GM18907 (cell line): ENCODE data around the gene WDR86.

Experiments used
- ATAC-seq: cut with Tn5 transposase; IDR thresholded peaks from one replicate; pipeline ENCODE4 v1.9.1; 2021; ENCODE audit warnings: mild to moderate bottlenecking, moderate library complexity; ENCODE audit not compliant: unreplicated experiment

The WDR86 gene

DNA sequence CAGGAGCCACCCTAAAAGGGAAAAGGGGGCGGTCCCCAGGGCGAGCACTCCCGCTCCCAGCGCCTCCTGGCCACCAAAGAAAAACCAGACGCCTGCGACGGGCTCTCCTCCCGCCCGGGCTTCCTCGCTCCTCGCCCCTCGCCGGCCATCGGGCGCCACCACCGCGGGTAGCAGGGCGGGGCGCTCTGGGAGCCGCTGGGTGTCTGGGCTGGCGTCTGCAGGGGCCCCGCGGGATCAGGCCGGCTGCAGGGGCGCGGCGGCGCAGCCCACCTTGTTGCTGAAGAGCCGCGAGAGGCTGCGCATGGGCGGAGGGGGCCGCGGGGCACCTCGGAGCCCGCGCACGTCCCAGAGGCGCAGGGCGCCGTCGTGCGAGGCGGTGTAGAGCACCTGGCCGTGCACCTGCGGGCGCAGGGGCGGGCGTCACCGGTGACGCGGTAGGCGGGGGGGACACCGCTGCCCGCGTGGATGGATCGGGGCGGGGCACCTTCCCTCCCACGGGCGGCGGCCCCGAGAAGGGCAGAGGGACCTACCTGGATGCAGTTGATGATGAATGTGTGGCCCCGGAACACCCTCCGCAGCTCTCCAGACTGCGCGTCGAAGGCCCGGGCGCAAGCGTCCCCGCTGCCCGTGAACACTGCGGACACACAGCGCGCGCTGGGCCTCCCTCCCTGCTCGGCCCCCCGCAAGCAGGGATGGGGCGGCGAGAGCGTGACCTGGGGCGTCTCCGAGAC is 28.3 kb downstream of the WDR86 start:
- ATAC-seq: no peak

DNA sequence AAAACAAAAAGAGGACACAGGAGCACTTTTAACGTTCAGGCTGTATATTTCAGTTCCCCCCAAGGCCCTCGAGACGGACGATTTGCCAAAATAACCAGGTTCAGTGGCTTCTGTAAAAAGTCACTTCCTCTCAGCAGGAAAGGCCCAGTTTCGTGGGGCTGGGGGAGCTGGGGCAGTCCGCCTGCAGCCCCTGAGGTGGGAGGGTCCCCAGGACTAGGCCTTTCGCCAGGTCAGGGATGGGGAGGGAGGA is 28.8 kb downstream of the WDR86 start:
- no peak for ATAC-seq

DNA sequence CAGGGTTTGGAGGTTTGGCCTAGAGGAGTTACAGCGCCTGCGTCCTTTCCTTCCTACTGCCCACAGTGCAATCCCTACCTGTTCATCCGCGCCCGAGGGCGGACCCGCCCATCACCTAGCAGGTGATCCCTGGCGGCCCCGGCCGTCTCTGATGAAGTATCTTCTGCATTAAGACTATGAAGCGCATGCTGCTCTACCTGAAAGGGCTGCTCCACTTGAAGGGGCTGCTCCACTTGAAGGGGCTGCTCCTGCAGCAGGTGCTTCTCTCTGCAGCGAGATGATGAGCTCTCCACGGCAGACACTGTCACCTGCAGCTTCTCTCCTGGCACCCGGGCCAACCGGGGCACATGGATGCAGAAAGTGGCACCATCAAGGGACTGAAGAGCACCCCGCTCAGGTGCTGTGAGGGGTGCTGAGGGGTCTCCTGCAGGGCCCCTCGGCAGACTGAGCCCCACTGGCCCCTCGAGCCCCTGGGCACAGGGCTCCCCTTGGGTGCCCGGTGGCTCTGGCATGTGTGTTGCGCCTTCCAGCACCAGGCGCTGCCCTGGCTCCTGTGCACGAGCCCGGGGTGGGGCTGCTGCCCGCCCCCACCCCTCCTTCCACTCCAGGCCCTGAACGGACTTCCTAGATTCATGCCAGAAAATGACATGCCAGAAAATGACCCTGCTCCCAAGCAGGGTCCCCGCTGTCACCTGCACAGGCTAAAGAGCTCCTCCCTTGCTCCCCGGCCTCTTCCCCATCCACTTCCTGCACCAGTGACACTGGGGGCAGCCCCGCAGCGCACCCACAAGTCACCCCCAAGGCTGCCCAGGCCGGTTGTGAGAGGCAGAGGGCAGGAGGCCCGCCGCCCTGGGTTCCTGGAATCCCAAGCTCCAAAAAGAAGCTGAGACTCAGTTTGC is 29.4 kb downstream of the WDR86 start:
- no peak for ATAC-seq

DNA sequence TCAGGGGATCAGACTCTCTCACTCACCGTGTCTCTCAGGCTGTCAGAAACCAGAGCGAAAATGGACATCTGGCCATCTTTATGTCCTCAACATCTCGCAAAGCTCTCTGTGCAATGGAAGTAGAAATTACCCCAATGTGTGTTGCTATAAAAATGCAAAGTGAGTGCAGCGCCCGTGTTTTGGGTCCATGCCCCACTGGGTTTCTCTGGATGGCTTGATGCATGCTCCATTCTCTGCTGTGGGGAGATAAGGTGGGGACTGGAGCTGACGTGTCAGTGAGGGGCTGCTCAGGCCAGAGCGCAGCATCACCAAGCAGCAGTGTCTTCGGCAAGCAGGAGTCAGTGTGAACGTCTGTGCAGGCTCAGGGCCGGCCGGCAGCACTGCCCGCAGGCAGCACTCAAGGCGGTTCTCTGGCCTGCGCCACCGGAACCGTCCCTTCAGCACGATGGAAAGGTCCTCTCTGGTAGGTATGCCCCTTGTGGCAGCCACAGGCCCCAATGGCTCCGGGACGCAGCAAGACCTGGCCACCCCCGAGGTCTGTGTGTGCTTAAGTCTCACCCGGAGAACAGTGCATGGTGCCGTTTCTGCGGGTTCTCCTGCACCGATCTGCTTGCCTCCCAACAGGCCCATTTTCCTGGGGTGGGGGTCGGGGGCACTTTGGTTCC is 30.2 kb downstream of the WDR86 start:
- ATAC-seq: no peak

DNA sequence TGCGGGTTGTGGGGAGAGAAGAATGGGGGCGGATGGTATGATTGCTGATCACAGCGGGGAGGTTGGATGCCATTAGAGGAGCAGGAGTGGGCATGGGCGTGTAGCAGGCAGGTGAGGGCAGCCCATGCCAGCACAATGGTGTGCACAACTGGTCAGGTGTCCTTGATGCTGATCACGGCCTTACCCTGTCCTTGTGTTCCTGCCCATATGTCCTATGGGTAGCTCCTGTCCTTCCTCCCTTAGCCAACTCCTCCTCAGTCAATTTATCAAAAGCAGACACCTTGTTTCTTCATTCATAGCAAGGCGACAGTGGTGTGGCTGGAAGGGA is 30.7 kb downstream of the WDR86 start:
- no peak for ATAC-seq

DNA sequence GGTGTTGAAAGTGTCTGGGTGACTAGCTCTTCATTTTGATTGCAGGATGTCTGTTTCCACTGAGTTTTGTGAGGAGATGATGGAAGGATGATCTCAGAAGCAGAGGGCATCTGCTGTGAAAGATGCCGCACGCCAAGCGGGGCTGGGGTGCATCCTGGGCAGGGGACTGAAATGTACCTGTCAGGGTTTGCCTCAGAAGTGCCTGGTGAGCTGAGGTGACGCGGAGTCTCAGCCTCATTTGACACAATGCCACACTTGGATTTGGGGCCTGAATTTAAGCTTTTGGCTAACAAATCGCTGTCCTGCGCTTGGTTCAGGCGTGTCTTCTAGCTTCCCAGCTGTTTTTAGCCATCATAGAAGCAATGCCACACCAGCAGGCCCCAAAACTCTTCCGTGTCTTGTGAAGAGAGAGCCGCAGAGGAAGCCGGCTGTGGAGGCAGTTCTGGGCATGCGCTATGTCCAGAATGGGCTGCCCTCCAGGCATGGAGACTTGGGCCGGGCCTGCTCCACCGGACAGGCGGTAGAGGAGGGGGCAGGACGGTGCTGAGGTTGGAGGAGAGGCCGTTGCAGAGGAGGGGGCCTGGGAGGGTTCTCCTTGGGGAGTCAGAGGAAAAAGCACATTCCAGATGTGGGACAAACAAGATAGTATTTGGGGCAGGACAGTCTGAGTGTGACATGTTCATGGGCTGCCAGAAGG is 31.2 kb downstream of the WDR86 start:
- ATAC-seq: no peak

DNA sequence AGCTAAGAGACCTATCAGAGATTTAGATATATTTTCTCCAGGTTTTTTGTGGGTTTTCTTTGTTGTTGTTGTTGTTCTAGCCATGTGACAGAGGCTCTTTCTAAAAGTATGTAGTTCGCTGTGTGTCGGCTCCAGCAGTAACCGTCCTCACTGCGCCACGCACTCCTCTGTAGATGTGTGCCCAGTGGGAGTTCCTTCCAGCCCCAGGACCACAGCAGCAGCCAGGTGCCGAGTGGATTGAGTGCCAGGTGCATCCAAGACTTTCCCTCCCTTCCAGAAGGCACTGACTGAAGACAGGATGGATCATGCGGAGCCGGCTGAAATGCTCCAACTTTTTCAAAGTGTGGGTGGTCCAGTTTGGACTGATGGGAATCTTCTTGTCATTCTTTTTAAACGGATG is 31.8 kb downstream of the WDR86 start:
- no peak for ATAC-seq

DNA sequence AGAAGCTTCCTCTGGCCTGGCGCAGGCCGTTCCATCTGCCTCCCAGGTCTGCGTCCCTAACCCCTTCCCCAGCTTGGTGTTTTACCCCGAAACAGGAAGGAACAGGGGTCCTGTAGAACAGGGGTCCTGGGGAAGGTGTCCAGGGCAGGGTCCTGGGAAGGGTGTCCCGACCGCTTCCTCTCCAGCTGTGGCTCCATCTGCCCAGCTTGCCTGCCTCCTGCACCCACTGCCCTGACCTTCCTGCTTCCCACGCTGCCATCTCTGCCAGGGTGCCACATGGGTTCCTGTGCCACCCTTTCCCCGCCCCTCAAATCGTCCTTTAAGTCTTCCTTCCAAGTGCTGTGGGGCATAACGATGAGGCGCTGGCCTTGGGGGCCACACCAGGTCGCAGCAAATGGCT is 32.4 kb downstream of the WDR86 start:
- no peak for ATAC-seq

DNA sequence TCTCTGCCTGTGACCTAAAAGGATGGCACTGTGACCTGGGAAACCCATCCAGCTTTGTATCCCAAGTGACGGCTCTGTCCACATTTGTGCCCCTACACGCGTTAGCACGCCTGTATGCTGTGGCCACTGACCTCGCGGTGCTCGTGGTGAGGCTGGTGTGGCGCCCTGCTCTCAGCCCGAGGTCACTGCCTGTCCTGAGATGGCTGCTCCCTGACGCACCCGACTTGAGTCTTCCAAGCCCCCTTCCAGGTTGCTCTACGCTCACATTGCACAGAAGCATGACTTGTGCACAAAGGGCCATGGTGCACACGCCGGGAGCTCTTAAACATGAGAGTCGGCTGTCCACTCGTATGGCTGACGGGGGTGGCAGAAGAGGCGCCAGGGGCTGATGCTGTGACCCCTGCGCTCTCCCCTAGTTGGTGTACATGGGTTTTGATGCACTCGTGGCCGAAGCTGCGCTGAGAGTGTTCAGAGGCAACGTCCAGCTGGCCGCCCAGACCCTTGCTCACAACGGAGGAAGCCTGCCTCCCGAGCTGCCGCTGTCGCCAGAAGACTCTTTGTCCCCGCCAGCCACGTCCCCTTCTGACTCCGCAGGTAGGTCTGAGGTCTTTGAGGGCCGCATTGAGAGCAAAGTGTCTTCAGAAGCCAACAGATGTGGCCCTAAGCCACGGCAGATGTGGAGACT is 33.5 kb downstream of the WDR86 start:
- no peak for ATAC-seq

DNA sequence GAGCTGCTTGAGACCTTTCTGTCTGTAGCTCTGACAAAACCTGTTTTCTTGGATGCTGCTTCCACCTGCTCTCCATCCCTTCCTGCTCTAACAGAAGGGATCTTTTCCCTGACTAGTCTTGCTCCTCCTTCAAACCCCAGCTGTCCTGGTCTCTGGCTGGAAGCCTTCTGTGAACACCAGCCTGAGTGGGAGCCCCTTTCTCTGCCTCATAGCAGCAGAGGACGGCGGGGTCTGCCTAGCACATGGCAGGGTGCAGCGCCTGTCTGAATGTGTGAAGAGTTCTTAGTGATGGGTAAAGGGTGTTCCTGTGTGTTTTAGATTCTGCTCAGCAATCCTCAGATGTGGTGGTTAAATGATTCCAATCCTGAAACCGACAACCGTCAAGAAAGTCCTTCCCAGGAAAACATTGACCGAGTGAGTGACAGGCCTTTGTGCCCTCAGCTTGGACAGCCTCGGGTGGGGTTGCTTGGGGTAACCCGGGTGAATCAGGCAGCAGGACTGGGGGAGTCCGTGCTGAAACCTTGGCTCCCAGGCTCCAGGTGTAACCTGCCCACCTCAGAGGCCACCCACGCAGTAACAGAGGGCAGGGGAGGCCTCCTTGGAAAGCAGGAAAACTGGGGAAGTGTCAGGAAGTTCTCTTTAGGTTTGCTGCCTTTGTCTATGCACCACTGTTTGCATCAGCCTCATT is 34.2 kb downstream of the WDR86 start:
- ATAC-seq: no peak

DNA sequence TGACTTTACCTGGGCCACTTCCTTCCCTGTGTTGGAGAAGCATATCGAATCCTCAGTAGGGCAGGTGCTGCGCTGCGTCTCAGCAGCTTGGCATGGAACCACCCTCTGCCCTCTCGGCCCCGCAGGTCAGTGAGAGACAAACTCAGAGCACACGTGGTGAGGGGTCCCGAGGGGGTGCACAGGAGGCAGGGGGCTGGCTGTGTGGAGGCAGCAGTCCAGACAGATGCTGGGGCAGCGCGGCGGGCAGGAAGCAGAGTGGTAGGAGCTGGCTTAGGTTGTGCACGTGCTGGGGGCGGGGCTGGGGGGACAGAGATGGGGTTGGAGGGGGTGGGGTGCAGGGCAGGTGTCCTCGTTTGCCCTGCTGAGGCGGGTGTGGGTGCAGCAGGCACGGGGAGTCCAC is 35.1 kb downstream of the WDR86 start:
- ATAC-seq: no peak

DNA sequence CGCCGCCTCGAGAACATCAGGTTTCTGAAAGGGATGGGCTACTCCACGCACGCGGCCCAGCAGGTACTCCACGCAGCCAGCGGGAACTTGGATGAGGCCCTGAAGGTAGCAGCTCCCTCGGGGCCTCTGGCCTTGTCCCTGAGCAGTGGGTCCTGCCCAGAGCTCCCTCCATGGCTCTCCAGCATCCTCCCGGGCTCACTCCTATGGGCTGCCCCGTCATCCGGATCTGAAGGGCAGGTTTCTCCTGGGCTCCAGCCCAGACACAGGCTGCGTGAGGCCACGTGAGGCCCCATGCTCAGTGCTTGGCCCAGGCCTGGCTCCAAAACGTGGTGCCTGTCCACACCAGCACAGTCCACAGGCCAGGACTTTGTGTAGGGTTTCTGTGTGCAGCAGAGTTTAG is 35.7 kb downstream of the WDR86 start:
- ATAC-seq: no peak

DNA sequence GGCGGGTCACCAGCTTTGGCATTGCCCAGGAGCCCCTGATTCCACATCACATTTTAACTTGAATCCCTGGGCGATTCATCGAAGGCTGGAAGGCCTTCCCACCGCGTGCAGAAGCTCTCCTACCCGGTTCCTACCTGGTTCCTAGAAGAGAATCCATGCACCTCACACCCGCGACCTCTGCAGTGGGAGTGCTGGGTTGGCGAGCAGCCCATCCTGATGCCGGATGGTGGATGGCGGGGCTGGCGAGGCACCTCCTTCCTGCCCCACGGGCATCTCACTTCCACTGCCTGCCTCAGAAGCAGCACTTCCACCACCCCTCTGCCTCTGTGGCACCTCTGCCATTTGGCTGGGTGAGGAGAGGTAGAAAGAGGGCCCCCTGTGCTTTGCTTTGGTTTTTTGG is 36.2 kb downstream of the WDR86 start:
- no peak for ATAC-seq

DNA sequence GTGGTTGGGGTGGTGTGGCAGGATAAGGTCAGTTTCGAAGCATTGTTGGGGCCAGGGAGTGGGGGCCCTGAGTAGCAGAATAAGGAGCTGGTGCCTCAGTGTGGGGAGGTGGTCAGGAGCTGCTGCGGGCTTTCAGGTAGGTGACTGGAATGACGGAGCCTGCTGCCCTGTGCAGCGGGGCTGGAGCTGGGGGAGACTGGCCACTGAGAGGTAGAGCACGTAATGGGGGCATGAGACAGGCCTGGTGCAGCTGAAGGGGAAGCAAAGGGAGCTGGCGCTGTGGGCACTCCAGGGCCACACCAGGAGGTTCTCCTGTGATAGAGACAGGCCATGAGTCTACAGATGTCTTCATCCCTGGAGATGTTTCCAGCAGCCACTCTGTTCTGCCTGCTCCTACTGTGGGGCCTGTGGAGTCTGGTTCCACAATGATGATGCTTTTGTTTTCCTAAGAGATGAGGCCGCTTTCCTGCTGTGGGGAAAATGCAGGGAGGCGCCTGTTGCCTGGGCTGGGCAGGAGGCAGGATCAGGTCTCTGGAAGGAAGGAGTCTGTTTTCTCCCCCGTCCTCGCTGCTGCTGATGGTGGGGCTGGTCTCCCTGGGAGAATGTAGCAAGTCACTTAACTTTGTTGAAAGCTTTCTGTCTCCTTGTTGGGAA is 37.1 kb downstream of the WDR86 start:
- ATAC-seq: no peak

DNA sequence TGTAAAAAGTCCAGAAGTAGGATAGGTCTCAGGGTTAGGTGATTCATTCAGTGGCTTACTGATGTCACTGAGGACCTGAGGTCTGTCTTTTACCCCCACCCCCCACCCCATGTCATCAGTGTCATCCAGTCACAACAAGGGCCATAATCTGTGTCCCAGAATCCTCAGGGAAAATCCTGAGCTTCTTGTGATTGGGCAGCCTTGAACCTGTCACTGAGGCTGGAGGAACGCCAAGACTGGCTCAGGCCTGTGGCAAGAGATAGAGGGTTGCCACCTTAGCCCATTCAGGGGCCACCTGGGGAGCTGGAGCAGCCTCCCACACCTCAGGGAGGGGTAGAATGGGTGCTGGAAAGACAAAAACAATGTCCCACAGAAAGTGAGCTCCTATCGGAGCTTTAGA is 38.6 kb downstream of the WDR86 start:
- ATAC-seq: no peak

DNA sequence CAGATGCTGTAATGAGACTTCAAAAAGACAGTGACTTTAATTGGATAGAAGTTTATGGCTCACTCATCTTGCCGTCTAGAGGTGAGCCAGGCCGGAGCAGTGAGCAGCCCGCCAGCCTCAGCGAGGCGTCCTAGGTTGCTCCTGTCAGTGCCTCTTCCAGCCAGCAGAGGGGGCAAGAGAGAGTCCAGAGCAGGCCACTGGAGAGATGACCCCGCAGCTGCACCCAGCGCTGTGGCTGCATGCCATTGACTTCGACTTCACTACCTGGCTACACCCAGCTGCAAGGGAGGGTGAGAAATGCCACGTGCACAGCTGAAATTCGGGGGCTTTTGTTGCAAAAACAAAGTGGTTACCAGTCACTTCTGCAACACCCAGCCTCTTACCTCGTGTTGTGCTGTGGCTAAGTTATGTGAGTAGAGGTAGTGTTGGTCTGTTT is 41.7 kb downstream of the WDR86 start:
- peak; percentile 90 for ATAC-seq

DNA sequence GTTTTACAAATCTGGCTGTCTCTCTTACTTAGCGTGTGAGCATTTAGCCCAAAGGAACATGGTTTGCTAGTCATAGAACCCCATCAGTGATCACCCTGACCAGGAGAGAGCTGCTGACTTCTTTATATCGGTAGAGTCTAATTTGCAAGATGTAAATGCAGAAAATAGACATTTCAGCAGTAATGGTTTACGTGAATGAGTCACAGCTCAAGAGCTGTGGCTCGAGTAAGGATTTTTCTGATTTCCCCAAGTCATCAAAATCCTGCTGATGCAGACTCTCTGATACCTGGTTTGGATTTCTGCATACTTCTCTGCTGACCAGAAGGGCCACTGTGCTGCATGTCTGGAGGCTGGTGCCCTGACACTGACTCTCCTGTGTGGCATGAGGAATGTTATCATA is 42.6 kb downstream of the WDR86 start:
- ATAC-seq: no peak

DNA sequence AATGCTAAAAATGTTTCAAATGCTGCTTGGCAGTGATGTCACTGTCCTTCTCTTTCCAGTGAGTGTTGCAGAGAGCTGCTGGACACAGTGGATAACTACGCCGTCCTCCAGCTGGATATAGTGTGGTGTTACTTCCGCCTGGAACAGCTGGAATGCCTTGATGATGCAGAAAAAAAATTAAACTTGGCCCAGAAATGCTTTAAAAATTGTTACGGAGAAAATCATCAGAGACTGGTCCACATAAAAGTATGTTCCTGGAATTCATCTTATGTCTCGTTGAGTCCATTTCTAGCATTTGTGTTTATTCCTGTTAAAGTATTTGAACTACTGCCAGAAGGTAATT is 43.0 kb downstream of the WDR86 start:
- no peak for ATAC-seq

DNA sequence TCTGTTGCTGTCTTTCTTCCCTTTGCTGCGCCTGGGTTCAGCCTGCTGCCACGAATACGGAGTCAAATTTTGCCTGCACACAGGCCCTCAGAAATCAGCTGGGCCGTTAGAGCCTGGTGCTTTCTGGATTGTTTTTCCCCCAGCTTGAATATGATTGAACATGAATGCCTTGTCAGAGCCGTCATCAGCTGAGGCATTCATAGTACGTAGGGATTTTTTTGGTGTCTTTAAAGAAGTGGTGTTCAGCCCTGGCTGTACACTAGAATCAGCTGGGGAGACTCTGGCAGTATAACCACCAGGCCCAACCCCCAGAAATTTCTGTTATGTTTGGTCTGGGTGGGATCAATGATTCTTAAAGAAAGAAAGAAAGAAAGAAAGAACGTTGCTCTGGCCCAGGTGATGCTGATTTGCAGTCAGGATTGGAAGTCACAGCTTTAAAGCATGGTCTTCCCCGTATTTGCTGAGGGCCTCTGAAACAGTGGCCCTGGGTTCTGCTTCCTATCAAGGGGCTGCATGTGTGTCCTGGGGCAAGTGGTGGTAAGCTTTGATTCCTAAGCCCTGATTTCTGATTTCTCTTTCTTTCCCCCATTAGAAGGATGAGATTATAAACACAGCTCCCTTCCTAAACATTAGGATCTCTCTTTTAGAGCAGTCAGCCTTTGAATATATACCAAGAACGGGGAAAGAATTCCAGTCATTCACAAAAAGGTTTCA is 43.5 kb downstream of the WDR86 start:
- no peak for ATAC-seq
